Stimulated activated naive CD8-positive, alpha-beta T cell treated with anti-CD3 and anti-CD28 coated beads, Interleukin-15, amount 100 ng/mL, for 72 hours (primary cell): Measurements from ENCODE around the gene INPP5A.

Source experiments
- ATAC-seq: fragments of 150-1000 bp; cut with Tn5 transposase; 2 replicates; pipeline ENCODE4 v1.10.0; 2021; ENCODE audit warnings: mild to moderate bottlenecking, moderate library complexity
- DNase-seq, 2 donors: peaks; one replicate each; pipeline ENCODE4 v3.0.0; 2021 to 2022
- H3K27ac Mint-ChIP-seq, 2 donors: one replicate each; pipeline ENCODE4 v1.8.0; 2022; ENCODE audit warnings: mild to moderate bottlenecking in 2 of 2, mixed read lengths in 2 of 2, moderate library complexity in 2 of 2
- H3K27me3 Mint-ChIP-seq: one replicate; pipeline ENCODE4 v1.8.0; 2022; ENCODE audit warnings: mixed read lengths
- H3K4me1 Mint-ChIP-seq: one replicate; pipeline ENCODE4 v1.8.0; 2022; ENCODE audit warnings: mild to moderate bottlenecking, mixed read lengths
- H3K4me3 Mint-ChIP-seq, 2 donors: one replicate each; pipeline ENCODE4 v1.8.0; 2022; ENCODE audit warnings: mild to moderate bottlenecking in 2 of 2, mixed read lengths in 2 of 2, moderate library complexity in 1 of 2
- H3K9me3 Mint-ChIP-seq, 2 donors: one replicate each; pipeline ENCODE4 v1.8.0; 2022; ENCODE audit warnings: mixed read lengths in 2 of 2

The INPP5A gene

DNA sequence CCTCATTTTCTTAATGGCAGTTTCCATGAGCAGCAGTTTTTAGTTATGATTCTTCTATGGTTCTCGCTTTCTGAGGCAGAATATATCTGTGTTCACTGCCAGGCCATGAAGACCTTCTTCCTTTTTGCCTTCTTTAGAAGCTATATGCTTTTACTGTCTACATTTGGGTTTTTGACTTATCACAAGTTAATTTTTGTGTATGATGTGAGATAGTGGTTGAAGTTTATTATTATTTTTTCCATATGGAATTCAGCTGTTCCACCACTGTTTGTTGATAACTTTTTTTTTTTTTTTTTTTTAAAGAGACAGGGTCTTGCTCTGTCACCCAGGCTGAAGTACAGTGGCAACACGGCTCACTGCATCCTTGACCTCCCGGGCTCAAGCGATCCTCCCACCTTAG lies 44.5 kb downstream of the INPP5A start:
- Mint-ChIP-seq H3K9me3 (no peaks in the 10 kb centered on the region), H3K27ac (no peak overlapping the region), H3K4me3 (no peak overlapping the region), H3K4me1 (peaks cover 58% of the 10 kb centered on the region), H3K27me3 (peaks cover 8% of the 10 kb centered on the region)
- no peak for ATAC-seq
- DNase-seq = no peak

DNA sequence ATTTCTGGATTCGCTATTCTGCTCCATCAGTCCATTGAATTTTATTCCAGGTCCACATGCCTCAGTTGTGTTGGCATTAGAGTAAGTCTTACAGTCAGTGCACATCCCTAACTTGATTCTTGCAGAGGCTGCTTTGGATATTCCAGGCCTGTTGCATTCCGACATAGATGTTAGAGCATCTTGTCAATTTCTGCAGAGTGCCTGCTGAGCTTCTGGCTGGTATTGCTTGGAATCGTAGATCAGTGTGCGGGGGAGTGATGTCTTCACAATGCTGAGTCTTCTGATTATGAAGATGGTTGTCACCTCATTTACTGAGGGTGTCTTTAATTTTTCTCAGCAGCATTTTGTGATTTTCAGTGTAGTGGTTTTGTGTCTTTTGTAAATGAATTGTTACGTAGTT lies 45.2 kb downstream of the INPP5A start:
- H3K27me3 Mint-ChIP-seq = peaks cover 8% of the 10 kb centered on the region
- H3K4me3 Mint-ChIP-seq = no peak overlapping the region
- peaks cover 55% of the 10 kb centered on the region for H3K4me1 Mint-ChIP-seq
- H3K27ac Mint-ChIP-seq = no peak overlapping the region
- DNase-seq (no peak), ATAC-seq (no peak)
- H3K9me3 Mint-ChIP-seq = no peaks in the 10 kb centered on the region

DNA sequence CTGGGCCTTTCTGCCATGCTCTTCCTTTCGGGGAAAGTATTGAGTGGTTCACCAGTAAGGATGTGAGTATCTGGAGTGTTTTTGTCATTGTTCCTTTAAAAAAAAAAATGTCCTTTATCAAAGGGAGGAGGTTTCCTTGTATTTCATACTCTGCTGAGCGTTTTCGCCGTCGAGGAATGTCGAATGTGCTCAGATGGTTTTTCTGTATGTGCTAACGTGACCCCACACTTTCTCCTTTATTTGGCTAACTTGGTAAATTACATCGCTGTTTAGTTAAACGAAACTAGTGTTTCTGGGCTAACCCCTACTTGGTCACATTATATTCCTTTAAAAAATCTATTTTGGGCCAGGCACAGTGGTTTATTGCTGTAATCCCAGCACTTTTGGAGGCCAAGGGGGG lies 45.9 kb downstream of the INPP5A start:
- Mint-ChIP-seq H3K27me3 (peaks cover 3% of the 10 kb centered on the region), H3K9me3 (no peaks in the 10 kb centered on the region), H3K4me1 (peaks cover 54% of the 10 kb centered on the region), H3K27ac (no peak overlapping the region), H3K4me3 (no peak overlapping the region)
- DNase-seq (no peak), ATAC-seq (no peak)

DNA sequence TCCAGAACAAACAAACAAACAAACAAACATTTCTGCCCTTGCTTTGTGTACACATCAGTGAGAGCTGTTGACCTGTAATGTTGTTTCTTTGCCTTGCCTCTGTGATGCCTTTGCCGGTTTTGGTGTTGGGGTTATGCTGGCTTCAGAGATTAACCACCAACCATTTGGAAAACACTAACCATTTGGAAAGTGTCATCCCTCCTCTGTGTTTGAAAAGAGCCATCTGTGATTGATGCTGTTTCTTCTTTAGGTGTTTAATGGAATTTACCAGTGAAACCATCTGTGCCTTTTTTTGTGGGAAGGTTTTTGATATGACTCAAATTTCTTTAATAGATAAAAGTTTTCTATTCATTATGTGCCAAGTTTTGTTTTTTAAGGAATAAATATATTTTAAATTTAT lies 46.5 kb downstream of the INPP5A start:
- ATAC-seq = no peak
- H3K4me1 Mint-ChIP-seq = peaks cover 54% of the 10 kb centered on the region
- H3K9me3 Mint-ChIP-seq = no peaks in the 10 kb centered on the region
- no peak for DNase-seq
- no peaks in the 10 kb centered on the region for H3K27me3 Mint-ChIP-seq
- no peak overlapping the region for H3K4me3 Mint-ChIP-seq
- no peak overlapping the region for H3K27ac Mint-ChIP-seq

DNA sequence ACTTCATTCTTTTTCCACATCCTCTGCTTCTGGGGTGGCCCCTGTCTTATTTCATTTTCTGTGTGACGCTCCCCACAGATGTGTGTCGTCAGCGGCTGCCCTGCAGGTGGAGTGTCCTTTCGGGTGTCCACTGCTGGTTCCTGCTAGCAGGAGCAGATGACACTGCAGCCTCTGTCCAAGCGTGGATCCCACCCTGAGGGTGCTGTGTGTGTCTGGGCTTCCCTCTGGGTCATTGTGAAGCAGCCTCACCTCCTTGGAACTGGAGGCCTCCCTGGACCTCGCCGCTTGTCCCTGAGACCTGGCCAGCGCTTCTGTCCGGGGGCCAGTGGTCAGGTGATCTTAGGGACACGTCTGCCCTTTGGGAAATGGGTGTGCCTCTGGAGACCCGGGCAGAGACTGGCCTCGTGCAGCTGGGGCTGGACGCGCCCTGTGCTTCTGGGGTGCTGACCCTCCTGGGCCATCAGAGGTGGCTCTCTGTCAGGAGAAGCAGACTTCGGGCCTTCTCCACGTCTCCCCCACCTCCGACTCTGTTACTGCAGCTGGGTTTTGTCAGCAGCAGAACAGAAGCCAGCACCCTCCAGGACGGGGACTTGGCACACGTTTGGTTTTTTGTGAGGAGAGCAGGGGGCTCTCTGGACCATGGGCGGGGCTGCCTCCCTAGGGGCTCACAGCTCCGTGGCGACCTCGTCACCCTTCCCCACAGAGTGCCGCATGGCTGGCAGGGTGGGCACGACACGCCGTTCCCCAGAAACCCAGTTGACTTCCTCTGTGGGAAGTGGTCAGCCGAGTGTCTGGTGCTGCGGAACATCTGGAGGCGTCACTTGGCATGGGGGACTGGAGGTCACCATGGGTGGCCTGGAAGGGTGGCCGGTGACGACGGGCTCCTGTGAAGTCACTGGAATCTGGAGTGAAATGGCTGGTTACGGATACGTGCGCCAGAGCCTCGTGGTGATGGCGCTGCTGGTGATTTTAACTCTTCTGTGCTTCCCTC lies 48.4 kb downstream of the INPP5A start:
- Mint-ChIP-seq H3K4me3 (no peak overlapping the region), H3K27ac (no peak overlapping the region), H3K27me3 (no peaks in the 10 kb centered on the region), H3K9me3 (no peaks in the 10 kb centered on the region), H3K4me1 (peaks cover 60% of the 10 kb centered on the region)
- no peak for DNase-seq
- ATAC-seq = no peak

DNA sequence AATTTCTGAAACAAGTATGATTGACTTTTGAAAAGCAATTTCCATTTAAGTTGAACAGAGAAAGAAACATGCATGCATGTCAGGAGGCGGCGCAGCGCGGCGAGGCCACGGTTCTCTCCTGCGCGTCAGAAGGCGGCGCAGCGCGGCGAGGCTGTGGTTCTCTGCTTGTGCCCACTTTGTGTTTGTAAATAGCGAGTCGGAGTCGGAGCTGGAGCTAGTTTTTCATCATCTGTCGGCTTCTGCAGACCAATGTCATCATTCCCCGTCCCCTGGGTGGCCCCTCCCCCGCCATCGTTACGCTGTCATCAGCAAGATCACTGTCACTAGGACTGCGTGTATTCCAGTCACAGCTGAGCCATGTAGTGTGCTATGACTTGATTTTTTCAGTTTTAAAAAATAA lies 49.2 kb downstream of the INPP5A start:
- H3K4me1 Mint-ChIP-seq = peaks cover 67% of the 10 kb centered on the region
- DNase-seq = no peak
- no peaks in the 10 kb centered on the region for H3K27me3 Mint-ChIP-seq
- no peaks in the 10 kb centered on the region for H3K9me3 Mint-ChIP-seq
- ATAC-seq = no peak
- no peak overlapping the region for H3K4me3 Mint-ChIP-seq
- peak overlapping the region in 1 of 2 donors; percentile 81 for H3K27ac Mint-ChIP-seq

DNA sequence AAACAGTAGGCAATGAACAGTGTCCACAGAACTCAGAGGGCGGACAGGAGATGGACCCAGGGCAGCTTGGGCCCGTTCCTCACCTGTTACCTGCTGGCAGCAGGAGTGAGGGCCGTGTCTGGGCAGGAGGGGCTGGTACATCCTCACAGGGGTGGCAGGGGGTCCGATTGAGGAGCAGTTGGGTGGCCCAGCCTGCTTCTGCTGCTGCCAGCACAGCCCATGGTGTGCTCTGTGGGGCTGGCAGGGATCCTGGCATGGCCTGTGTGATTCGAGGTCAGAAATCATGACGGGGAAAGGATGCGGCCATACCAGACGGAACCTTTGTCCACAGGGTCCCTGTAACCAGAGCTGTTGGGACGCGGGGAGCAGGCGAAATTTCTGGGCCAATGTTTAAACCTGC lies 49.6 kb downstream of the INPP5A start:
- no peak for DNase-seq
- no peak for ATAC-seq
- no peak overlapping the region for H3K4me3 Mint-ChIP-seq
- peak overlapping the region in 1 of 2 donors; percentile 81 for H3K27ac Mint-ChIP-seq
- H3K4me1 Mint-ChIP-seq = peaks cover 71% of the 10 kb centered on the region
- no peaks in the 10 kb centered on the region for H3K27me3 Mint-ChIP-seq
- H3K9me3 Mint-ChIP-seq = no peaks in the 10 kb centered on the region

DNA sequence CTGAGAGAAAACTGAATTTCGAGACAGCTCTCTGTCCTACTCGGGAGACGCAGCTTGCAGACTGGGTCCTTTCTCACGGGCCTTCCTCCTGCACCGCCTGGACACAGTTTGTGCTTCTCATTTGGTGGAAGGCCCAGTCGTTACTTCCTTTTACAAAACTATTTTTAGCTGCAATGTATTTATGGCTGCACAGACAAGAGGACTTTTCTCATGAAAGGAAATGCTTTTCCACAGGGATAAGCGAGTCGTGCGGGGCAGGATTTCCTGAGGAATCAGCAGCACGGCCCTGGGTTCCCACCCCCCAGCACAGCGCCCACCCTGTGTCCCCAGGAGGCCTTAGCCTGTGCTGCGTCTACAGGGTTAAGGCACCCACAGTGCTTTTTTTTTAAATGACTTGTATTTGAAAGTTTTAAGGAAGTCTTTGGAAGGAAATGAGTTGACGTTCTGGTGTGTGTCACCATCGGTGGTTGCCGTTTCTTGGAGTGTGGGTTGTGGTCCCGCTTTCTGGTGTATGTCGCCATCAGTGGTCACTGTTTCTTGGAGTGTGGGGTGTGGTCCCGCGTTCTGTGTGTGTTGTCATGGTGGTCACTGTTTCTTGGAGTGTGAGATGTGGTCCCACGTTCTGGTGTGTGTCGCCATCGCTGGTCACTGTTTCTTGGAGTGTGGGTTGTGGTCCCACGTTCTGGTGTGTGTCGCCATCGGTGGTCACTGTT lies 50.9 kb downstream of the INPP5A start:
- Mint-ChIP-seq H3K9me3 (no peaks in the 10 kb centered on the region), H3K4me1 (peaks cover 74% of the 10 kb centered on the region), H3K4me3 (peak overlapping the region; percentile 49 to 69), H3K27ac (peak overlapping the region; percentile 40 to 79), H3K27me3 (no peaks in the 10 kb centered on the region)
- DNase-seq (peak; percentile 44 to 91), ATAC-seq (peak; percentile 90)

DNA sequence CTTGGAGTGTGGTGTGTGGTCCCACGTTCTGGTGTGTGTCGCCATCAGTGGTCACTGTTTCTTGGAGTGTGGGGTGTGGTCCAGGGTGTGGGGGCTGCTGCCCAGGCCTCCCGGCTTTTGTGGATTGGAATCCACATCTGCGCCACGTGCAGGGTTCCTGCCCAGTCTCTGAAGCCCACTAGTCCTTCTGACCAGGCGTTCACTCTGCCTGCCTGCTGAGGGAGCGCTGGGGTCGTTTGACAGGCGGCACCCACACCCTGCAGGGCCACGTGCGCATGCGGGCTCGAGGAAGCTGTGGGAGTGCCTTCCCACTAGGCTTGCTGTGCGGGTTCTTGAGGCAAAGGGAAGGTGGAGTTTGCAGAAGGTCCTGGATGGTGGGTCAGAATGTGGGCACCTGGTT lies 51.4 kb downstream of the INPP5A start:
- no peaks in the 10 kb centered on the region for H3K9me3 Mint-ChIP-seq
- no peak for DNase-seq
- H3K4me3 Mint-ChIP-seq = peak overlapping the region; percentile 49 to 69
- no peaks in the 10 kb centered on the region for H3K27me3 Mint-ChIP-seq
- H3K4me1 Mint-ChIP-seq = peaks cover 80% of the 10 kb centered on the region
- peak overlapping the region in 1 of 2 donors; percentile 40 for H3K27ac Mint-ChIP-seq
- no peak for ATAC-seq

DNA sequence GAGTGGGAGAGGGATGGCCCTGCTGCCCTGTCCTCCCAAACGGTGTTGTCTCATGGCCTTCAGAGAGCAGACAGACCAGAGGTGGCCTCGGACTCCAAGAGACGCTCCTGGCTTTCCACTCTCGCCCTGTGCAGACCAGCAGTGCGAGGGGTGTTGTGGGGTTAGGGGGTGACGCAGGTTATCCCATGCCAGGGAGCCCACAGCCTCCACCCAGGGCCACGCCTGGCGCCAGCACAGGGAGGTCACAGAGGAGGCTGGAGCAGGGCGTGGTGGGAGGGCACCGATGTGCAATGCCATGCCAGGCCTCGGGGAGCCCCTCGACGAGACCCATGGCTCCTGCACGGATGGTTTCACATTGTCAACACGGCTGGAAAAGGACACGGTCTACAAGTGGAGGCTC lies 52.1 kb downstream of the INPP5A start:
- H3K4me1 Mint-ChIP-seq = peaks cover 87% of the 10 kb centered on the region
- H3K9me3 Mint-ChIP-seq = no peaks in the 10 kb centered on the region
- no peaks in the 10 kb centered on the region for H3K27me3 Mint-ChIP-seq
- DNase-seq = no peak
- H3K27ac Mint-ChIP-seq = no peak overlapping the region
- no peak overlapping the region for H3K4me3 Mint-ChIP-seq
- no peak for ATAC-seq

DNA sequence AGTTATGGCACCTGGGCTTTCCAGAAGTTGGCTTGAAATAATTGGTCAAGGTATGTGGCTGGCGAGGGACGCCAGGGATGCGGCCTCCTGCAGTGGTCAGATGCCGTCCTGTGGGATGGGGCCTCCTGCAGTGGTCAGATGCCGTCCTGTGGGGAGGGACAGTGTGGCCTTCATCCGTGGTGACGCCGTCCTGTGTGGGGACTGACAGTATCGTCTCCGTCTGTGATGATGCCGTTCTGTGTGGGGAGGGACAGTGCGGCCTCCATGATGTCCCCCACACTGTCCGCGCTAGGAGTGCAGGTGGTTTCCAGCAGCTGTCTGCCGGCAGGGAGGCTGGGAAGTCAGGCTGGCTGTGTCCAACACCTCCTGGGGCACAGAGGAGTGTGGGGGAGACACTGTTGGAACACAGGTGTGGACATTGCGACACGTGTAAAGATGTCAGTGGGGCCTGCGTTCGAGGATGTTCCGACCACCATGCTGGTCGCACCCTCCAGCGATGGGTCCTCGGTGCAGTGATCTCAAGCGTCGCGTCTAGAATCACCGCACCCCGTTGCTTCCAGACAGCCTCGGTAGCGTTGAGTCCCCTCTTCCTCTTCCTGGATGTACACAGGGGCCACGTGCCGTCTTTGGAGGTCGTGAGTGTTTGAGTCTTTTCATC lies 52.6 kb downstream of the INPP5A start:
- peaks cover 92% of the 10 kb centered on the region for H3K4me1 Mint-ChIP-seq
- no peak for ATAC-seq
- H3K9me3 Mint-ChIP-seq = no peaks in the 10 kb centered on the region

DNA sequence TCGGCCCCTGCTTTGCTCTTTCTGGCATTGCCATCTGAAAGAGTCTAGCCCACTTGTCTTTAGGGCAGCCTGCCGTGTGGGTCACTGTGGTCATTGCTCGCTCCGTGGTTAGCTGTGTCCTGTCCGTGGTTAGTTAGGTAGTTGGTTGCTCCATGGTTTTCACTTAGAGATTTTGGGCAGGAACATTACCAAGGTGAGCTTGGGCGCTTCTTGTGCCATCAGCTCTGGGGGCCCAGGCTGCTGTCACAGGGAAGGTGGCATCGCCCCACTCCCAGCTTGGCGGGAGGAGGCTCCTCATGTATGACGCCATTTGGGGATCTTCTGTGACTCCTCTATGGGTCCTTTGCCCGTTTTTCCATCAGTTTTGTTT lies 53.1 kb downstream of the INPP5A start:
- Mint-ChIP-seq H3K4me1 (peaks cover 93% of the 10 kb centered on the region), H3K27me3 (no peaks in the 10 kb centered on the region), H3K27ac (no peak overlapping the region), H3K4me3 (no peak overlapping the region), H3K9me3 (no peaks in the 10 kb centered on the region)
- no peak for DNase-seq
- ATAC-seq = no peak

More for the DNA sequence above, 52.6 kb downstream of the INPP5A start:
- no peak overlapping the region for H3K4me3 Mint-ChIP-seq
- no peak overlapping the region for H3K27ac Mint-ChIP-seq
- DNase-seq = no peak
- no peaks in the 10 kb centered on the region for H3K27me3 Mint-ChIP-seq

DNA sequence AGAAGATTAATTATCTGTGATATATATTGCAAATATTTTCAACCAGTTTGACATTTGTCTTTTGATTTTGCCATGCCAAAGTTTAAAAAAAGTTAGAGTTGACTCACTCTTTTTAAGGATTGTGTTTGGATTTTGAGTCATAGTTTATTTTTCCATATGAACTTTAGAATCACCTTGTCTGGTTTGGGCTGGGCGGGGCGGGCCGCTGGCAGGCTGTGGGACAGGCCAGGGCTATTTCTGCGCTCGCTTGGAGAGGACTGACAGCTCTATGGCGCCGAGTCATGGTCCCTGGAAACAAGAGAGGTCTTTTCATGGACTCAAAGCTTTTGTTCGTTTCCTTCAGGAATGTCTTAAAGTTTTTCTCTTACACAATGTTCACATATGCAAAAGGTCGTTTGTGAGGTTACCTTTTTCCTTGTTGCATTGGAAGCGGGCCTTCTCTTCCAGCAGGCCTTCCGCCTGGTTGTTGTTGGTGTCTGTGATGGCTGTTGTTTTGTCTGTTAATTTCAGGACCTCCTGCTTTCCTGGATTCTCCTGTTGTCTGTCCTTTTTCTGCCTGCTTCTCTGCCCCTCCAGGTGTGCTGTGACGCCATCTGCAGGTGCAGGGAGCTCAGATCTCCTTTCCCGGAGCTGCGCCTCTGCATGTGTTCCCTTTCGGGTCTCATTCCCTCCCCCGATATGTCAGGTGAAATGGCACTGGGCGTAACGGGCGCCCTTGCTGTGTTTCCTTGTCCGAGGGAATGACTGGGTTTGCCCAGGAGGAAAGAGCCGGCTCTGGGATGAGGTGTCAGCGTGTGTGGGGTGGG lies 53.8 kb downstream of the INPP5A start:
- no peak overlapping the region for H3K4me3 Mint-ChIP-seq
- peak overlapping the region in 1 of 2 donors; percentile 69 for H3K27ac Mint-ChIP-seq
- no peaks in the 10 kb centered on the region for H3K9me3 Mint-ChIP-seq
- ATAC-seq = no peak
- no peaks in the 10 kb centered on the region for H3K27me3 Mint-ChIP-seq
- peaks cover 93% of the 10 kb centered on the region for H3K4me1 Mint-ChIP-seq
- DNase-seq = no peak

DNA sequence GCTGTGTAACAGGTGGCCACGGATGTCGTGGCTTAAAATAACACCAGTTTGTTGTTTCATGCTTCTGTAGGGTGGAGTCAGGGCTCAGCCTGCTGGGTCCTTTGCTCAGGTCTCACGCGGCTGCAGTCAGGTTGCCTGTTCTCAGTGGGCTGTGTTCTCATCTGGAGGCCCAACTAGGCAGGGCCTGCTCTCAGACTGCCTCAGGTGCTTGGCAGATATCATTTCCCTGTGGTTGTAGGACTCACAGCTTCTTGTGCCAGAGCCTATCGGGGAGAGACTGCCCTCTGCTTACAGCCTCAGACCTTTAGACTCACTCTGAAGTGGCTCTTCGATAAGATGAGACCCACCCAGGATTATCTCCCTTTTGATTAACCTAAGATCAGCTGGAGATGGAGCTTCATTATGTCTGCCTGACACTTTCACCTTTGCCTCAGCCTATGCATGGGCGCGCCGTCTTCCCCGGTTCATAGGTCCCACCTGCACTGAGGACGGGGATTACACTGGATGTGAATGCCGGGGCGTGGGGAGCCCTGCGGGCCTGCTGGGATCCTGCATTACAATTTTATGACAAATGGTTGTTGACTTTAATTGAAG lies 55.3 kb downstream of the INPP5A start:
- ATAC-seq (no peak), DNase-seq (no peak)
- Mint-ChIP-seq H3K4me1 (peaks cover 91% of the 10 kb centered on the region), H3K9me3 (no peaks in the 10 kb centered on the region), H3K27me3 (no peaks in the 10 kb centered on the region), H3K27ac (no peak overlapping the region), H3K4me3 (no peak overlapping the region)

DNA sequence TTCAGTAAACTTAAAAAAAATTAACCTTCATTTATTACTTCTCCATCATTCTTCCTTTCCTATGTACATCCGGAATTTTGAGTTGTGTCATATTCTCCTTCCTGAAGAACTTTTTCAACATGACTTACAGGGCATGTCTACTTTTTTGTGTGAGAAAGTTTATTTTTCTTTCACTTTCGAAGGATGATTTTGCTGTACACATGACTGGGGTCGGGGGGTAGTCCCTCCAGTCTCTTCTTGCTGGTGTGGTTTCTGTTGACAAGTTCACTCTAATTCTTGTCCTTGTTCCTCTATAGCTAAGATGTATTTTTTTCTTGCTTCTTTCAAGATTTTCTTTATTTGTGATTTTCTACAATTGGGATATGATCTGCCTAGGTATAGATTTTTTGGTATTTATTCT lies 55.8 kb downstream of the INPP5A start:
- peaks cover 86% of the 10 kb centered on the region for H3K4me1 Mint-ChIP-seq
- H3K4me3 Mint-ChIP-seq = peak overlapping the region; percentile 42 to 48
- ATAC-seq (peak; percentile 68), DNase-seq (peak in 1 of 2 donors; percentile 38)
- peaks cover 2 to 4% of the 10 kb centered on the region in 2 donors for H3K9me3 Mint-ChIP-seq
- H3K27ac Mint-ChIP-seq = no peak overlapping the region
- no peaks in the 10 kb centered on the region for H3K27me3 Mint-ChIP-seq
